Measurements from ENCODE around the gene SELE.

Gene SELE

DNA sequence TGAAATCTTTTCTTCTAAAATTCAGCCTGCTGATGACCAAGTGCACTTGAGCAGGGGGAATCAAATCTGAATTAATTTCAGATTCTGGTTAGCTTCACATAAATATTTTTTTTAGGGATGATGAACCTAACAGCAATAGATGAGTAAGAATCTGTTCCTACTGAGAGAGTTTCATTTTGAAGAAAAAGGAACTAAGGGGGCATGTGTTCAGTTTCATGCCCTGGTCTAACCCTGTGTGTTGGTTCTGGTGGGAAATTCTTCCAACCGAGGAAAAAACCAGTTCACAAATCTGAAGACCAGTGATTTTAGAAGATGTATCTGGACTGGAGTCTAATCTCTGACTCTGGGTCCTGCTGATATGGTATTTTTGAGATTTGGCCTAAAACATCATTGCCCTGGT, 36.1 kb downstream of the SELE start:
- ATAC-seq = no peak
- TF ChIP-seq ARNTL (CRISPR knock-in tag; IDR thresholded peaks at IDR 0.05; ENCODE audit: borderline replicate concordance, low read depth) (no peak), TCF4 (CRISPR knock-in tag; IDR thresholded peaks at IDR 0.05; ENCODE audit: borderline replicate concordance) (no peak), ZNF70 (CRISPR knock-in tag; IDR thresholded peaks at IDR 0.05) (no peak), ISL1 (CRISPR knock-in tag; IDR thresholded peaks at IDR 0.05) (no peak), OSR1 (CRISPR knock-in tag; IDR thresholded peaks at IDR 0.05) (no peak), ZNF565 (CRISPR knock-in tag; conservative IDR thresholded peaks at IDR 0.05; ENCODE audit: low read depth) (no peak)
- TF ChIP-seq, protein P1, sequence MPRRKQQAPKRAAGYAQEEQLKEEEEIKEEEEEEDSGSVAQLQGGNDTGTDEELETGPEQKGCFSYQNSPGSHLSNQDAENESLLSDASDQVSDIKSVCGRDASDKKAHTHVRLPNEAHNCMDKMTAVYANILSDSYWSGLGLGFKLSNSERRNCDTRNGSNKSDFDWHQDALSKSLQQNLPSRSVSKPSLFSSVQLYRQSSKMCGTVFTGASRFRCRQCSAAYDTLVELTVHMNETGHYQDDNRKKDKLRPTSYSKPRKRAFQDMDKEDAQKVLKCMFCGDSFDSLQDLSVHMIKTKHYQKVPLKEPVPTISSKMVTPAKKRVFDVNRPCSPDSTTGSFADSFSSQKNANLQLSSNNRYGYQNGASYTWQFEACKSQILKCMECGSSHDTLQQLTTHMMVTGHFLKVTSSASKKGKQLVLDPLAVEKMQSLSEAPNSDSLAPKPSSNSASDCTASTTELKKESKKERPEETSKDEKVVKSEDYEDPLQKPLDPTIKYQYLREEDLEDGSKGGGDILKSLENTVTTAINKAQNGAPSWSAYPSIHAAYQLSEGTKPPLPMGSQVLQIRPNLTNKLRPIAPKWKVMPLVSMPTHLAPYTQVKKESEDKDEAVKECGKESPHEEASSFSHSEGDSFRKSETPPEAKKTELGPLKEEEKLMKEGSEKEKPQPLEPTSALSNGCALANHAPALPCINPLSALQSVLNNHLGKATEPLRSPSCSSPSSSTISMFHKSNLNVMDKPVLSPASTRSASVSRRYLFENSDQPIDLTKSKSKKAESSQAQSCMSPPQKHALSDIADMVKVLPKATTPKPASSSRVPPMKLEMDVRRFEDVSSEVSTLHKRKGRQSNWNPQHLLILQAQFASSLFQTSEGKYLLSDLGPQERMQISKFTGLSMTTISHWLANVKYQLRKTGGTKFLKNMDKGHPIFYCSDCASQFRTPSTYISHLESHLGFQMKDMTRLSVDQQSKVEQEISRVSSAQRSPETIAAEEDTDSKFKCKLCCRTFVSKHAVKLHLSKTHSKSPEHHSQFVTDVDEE (CRISPR knock-in tag; IDR thresholded peaks at IDR 0.05) = no peak

DNA sequence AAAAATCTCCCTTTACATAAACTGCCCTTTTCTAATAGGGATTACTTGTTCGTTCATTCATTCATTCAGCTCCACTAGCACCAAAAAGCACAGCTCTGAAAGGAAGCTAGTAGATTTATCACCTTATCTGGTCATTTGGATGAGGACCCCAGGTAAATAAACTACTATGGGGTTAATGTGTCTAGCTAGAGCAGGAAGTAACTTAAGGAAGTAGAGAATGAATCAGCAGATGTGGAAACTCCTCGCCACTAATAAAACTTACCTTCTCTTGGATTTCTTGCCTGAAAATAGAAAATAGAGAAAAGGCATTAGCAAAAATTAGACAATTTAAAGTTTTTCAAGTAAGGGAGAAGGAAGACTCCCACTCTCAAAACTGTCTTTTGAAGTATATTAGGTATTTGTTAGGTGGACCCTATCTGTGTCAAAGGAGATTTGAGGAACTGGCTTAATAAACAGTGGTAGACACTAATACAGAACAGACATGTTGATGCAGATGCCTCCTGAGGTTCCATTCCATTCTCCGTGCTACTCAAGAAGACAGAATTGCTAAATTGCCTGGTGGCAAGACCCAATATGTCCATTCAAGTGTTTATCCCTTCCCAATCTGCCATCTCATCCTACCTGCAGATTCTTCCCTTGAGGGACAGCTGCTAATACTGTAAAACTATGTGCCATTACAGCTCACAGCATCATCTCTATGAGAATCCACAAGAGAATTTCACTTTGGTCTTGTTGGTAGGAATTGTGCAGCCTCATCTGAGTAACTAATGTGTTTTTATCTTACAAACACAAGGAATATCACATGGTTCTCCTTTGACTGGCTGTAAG, 37.4 kb downstream of the SELE start:
- ATAC-seq = no peak
- no peak for TF ChIP-seq ESRRG (CRISPR knock-in tag; IDR thresholded peaks at IDR 0.05)
- TF ChIP-seq SNAI2 (CRISPR knock-in tag; IDR thresholded peaks at IDR 0.05) = no peak
- TF ChIP-seq ARNTL (CRISPR knock-in tag; IDR thresholded peaks at IDR 0.05; ENCODE audit: borderline replicate concordance, low read depth) = no peak
- TF ChIP-seq BACH2 (CRISPR knock-in tag; IDR thresholded peaks at IDR 0.05; ENCODE audit: borderline replicate concordance) = no peak
- TF ChIP-seq, protein P2, sequence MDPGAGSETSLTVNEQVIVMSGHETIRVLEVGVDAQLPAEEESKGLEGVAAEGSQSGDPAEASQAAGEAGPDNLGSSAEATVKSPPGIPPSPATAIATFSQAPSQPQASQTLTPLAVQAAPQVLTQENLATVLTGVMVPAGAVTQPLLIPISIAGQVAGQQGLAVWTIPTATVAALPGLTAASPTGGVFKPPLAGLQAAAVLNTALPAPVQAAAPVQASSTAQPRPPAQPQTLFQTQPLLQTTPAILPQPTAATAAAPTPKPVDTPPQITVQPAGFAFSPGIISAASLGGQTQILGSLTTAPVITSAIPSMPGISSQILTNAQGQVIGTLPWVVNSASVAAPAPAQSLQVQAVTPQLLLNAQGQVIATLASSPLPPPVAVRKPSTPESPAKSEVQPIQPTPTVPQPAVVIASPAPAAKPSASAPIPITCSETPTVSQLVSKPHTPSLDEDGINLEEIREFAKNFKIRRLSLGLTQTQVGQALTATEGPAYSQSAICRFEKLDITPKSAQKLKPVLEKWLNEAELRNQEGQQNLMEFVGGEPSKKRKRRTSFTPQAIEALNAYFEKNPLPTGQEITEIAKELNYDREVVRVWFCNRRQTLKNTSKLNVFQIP (CRISPR knock-in tag; IDR thresholded peaks at IDR 0.05; ENCODE audit: borderline replicate concordance, low read depth) = no peak

DNA sequence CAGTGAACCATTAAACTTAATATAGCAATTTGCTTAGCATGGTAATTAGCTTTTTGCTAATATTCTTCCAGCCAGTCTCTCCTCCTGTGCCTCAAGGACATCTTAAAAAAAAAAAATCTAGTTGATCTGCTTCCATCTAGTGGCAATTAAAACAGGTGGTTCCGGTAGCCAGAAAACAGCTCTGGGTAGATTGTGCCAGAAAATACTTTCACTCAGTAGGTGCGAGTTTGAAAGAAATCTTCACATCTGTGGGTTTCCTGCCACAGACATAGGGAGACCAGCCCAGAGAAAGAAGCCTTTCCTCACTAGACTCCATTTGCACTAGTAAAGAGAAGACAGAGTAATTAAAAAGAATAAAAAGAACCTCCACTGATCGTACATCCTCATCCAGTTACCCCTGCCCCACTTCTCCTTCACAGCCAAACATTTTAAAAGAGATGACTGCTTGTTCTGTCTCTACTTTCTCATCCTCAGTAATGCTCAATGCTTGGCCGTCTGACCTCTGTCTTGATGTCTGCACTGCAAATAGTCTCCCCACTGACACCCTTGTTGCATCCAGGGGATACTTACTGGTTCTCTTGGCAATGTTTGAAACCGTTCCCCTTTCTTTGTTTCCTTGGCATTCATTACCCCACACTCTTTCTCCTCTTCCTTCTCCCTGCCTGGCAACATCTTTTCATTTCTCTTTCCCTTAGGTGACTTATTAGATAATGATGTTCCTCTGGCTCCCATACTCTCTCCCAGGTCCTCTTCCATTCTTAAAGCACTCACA, 39.4 kb downstream of the SELE start:
- TF ChIP-seq TOX (CRISPR knock-in tag; IDR thresholded peaks at IDR 0.05; ENCODE audit: borderline replicate concordance) (no peak), SNAI2 (CRISPR knock-in tag; IDR thresholded peaks at IDR 0.05) (no peak)
- TF ChIP-seq, protein P3, sequence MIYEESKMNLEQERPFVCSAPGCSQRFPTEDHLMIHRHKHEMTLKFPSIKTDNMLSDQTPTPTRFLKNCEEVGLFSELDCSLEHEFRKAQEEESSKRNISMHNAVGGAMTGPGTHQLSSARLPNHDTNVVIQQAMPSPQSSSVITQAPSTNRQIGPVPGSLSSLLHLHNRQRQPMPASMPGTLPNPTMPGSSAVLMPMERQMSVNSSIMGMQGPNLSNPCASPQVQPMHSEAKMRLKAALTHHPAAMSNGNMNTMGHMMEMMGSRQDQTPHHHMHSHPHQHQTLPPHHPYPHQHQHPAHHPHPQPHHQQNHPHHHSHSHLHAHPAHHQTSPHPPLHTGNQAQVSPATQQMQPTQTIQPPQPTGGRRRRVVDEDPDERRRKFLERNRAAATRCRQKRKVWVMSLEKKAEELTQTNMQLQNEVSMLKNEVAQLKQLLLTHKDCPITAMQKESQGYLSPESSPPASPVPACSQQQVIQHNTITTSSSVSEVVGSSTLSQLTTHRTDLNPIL (CRISPR knock-in tag; IDR thresholded peaks at IDR 0.05; ENCODE audit: low read depth) = no peak
- ATAC-seq = no peak

GRCh38 chr1:169692756-169693460, 41.0 kb downstream of the SELE start:
- TF ChIP-seq RARB (CRISPR knock-in tag; IDR thresholded peaks at IDR 0.05) (no peak), PPARA (CRISPR knock-in tag; IDR thresholded peaks at IDR 0.05; ENCODE audit: borderline replicate concordance) (no peak), ZNF70 (CRISPR knock-in tag; IDR thresholded peaks at IDR 0.05) (no peak), ISL1 (CRISPR knock-in tag; IDR thresholded peaks at IDR 0.05) (no peak), ZNF565 (CRISPR knock-in tag; conservative IDR thresholded peaks at IDR 0.05; ENCODE audit: low read depth) (no peak), TCF4 (CRISPR knock-in tag; IDR thresholded peaks at IDR 0.05; ENCODE audit: borderline replicate concordance) (no peak), ZC3H10 (CRISPR knock-in tag; IDR thresholded peaks at IDR 0.05) (no peak), ESRRG (CRISPR knock-in tag; IDR thresholded peaks at IDR 0.05) (no peak), CSRNP3 (CRISPR knock-in tag; IDR thresholded peaks at IDR 0.05) (no peak), SNAI2 (CRISPR knock-in tag; IDR thresholded peaks at IDR 0.05) (no peak), OSR1 (CRISPR knock-in tag; IDR thresholded peaks at IDR 0.05) (no peak)
- TF ChIP-seq, protein P2 (CRISPR knock-in tag; IDR thresholded peaks at IDR 0.05; ENCODE audit: borderline replicate concordance, low read depth) = no peak
- TF ChIP-seq, protein P4, sequence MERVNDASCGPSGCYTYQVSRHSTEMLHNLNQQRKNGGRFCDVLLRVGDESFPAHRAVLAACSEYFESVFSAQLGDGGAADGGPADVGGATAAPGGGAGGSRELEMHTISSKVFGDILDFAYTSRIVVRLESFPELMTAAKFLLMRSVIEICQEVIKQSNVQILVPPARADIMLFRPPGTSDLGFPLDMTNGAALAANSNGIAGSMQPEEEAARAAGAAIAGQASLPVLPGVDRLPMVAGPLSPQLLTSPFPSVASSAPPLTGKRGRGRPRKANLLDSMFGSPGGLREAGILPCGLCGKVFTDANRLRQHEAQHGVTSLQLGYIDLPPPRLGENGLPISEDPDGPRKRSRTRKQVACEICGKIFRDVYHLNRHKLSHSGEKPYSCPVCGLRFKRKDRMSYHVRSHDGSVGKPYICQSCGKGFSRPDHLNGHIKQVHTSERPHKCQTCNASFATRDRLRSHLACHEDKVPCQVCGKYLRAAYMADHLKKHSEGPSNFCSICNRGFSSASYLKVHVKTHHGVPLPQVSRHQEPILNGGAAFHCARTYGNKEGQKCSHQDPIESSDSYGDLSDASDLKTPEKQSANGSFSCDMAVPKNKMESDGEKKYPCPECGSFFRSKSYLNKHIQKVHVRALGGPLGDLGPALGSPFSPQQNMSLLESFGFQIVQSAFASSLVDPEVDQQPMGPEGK (CRISPR knock-in tag; IDR thresholded peaks at IDR 0.05; ENCODE audit: borderline replicate concordance) = no peak
- TF ChIP-seq, protein P3 (CRISPR knock-in tag; IDR thresholded peaks at IDR 0.05; ENCODE audit: low read depth) = no peak
- no peak for ATAC-seq
